Adrenal gland (tissue), 5 donors: ENCODE measurements around the gene GABPB2.

Source experiments
- POLR2A ChIP-seq, 2 donors: fragments of 450-650 bp; IDR thresholded peaks; one replicate each; pipeline ENCODE4 v1.6.1; 2017; ENCODE audit warnings: antibody characterized with exemption in 2 of 2, mild to moderate bottlenecking in 2 of 2, moderate library complexity in 1 of 2
- TF ChIP-seq, protein P1 (sequence below), 6 experiments: fragments of 450-650 bp in 4 of 6; fragments of 200-600 bp in 2 of 6; sonication (generic) in 1 of 6; IDR thresholded peaks; 1 replicate in 5 of 6; 2 replicates in 1 of 6; pipeline versions ENCODE4 v1.5.1 to v1.8.0; 2016 to 2021; ENCODE audit warnings: antibody characterized with exemption in 6 of 6, mild to moderate bottlenecking in 2 of 6, moderate library complexity in 1 of 6
- donor health status: DM: no; HTN: no; CAD: no.

- TF ChIP-seq POLR2A (IDR thresholded peaks at IDR 0.05) = no peak
- TF ChIP-seq, protein P1, sequence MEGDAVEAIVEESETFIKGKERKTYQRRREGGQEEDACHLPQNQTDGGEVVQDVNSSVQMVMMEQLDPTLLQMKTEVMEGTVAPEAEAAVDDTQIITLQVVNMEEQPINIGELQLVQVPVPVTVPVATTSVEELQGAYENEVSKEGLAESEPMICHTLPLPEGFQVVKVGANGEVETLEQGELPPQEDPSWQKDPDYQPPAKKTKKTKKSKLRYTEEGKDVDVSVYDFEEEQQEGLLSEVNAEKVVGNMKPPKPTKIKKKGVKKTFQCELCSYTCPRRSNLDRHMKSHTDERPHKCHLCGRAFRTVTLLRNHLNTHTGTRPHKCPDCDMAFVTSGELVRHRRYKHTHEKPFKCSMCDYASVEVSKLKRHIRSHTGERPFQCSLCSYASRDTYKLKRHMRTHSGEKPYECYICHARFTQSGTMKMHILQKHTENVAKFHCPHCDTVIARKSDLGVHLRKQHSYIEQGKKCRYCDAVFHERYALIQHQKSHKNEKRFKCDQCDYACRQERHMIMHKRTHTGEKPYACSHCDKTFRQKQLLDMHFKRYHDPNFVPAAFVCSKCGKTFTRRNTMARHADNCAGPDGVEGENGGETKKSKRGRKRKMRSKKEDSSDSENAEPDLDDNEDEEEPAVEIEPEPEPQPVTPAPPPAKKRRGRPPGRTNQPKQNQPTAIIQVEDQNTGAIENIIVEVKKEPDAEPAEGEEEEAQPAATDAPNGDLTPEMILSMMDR (IDR thresholded peaks at IDR 0.05) = no peak
These were observed 8.9 kb upstream of the GABPB2 start for GRCh38 chr1:151061704-151062103.
